OCI-LY7 (cell line): Measurements from ENCODE around the gene TIGIT. TPM values are rescaled to one million over a fixed set of nuclear protein-coding genes. Genes with fewer than 3 reads are reported as not detected.
"Not testable (repeated sequence)": the region's sequence is repeated elsewhere in the genome, so short reads cannot be mapped to it uniquely, and the experiment has no call there.

Experiments used
- BruUV-seq: library from RNA; stranded (reverse); fragments of 400-500 nt; replicated peaks from 2 replicates; lab custom pipeline; 2021; lab: Mats Ljungman, UMichigan
- CTCF ChIA-PET: fragments of 300-600 bp; sonication (Branson Sonifier 250); formaldehyde crosslinking; loops from one replicate; lab custom pipeline; 2022; ENCODE audit warnings: antibody characterized with exemption; ENCODE audit not compliant: unreplicated experiment; lab: Charles Lee
- POLR2A ChIA-PET: fragments of 300-600 bp; sonication (Branson Sonifier 250); formaldehyde crosslinking; loops from one replicate; lab custom pipeline; 2022; ENCODE audit warnings: antibody characterized with exemption; lab: Charles Lee
- DNase-seq: peaks from one replicate; pipeline ENCODE4 v3.0.0-alpha.2; 2015; ENCODE audit warnings: low spot score
- H2AFZ ChIP-seq: fragments of 200-600 bp; sonication (generic), shearing (Covaris generic); 2 replicates; pipeline ENCODE4 v1.6.1; 2014; ENCODE audit warnings: mild to moderate bottlenecking, antibody characterized with exemption, low read length, moderate library complexity
- H3K27ac ChIP-seq: fragments of 200-600 bp; sonication (generic); 2 replicates; pipeline ENCODE4 v1.5.1; 2014; ENCODE audit warnings: mixed run types, low read depth, mild to moderate bottlenecking, moderate library complexity, low read length, inconsistent platforms; ENCODE audit not compliant: poor library complexity, severe bottlenecking
- H3K36me3 ChIP-seq: fragments of 200-600 bp; sonication (generic); 2 replicates; pipeline ENCODE4 v1.6.1; 2014; ENCODE audit warnings: mild to moderate bottlenecking, antibody characterized with exemption, low read length, moderate library complexity, mixed read lengths; ENCODE audit not compliant: insufficient read depth
- H3K4me1 ChIP-seq: fragments of 200-600 bp; sonication (generic); 2 replicates; pipeline ENCODE4 v1.5.1; 2014; ENCODE audit warnings: mild to moderate bottlenecking, low read length; ENCODE audit not compliant: insufficient read depth, poor library complexity, severe bottlenecking
- H3K4me2 ChIP-seq: fragments of 200-600 bp; sonication (generic); 2 replicates; pipeline ENCODE4 v1.6.1; 2014; ENCODE audit warnings: mild to moderate bottlenecking, low read length
- H3K4me3 ChIP-seq: fragments of 200-600 bp; sonication (generic); 2 replicates; pipeline ENCODE4 v1.5.1; 2014; ENCODE audit warnings: mild to moderate bottlenecking, low read depth, low read length; ENCODE audit not compliant: poor library complexity, severe bottlenecking
- H3K79me2 ChIP-seq: fragments of 200-600 bp; sonication (generic); 2 replicates; pipeline ENCODE4 v1.6.1; 2016; ENCODE audit warnings: low read depth, mild to moderate bottlenecking, low read length, moderate library complexity, mixed read lengths; ENCODE audit not compliant: insufficient read depth
- H3K9me2 ChIP-seq: fragments of 200-600 bp; sonication (generic); 2 replicates; pipeline ENCODE4 v1.6.1; 2016; ENCODE audit warnings: mild to moderate bottlenecking, low read length, mixed read lengths; ENCODE audit not compliant: insufficient read depth
- H3K9me3 ChIP-seq: fragments of 200-600 bp; sonication (generic); 2 replicates; pipeline ENCODE4 v1.6.1; 2014; ENCODE audit warnings: mild to moderate bottlenecking, mixed run types, low read length, mixed read lengths
- H4K20me1 ChIP-seq: fragments of 200-600 bp; sonication (generic); 2 replicates; pipeline ENCODE4 v1.6.1; 2014; ENCODE audit warnings: mild to moderate bottlenecking, antibody characterized with exemption, low read length, moderate library complexity, mixed read lengths; ENCODE audit not compliant: insufficient read depth
- EZH2phosphoT487 ChIP-seq: fragments of 200-600 bp; sonication (generic); IDR thresholded peaks from 2 replicates; pipeline ENCODE4 v1.6.1; 2018; ENCODE audit warnings: low read depth, borderline replicate concordance, mild to moderate bottlenecking, mixed run types, antibody characterized with exemption, low read length, moderate library complexity, mixed read lengths
- intact Hi-C: fragments of 100-400 bp; cut with micrococcal nuclease; formaldehyde crosslinking; loops from one replicate; pipeline ENCODE4 v1.10.0; 2022; ENCODE audit not compliant: unreplicated experiment
- total RNA-seq, 2 experiments: library from RNA; depleted of rRNA in 1 of 2; stranded (reverse); fragments of >200 nt in 1 of 2; shearing (Covaris generic) in 1 of 2; gene quantifications; 2 replicates each; pipeline ENCODE4 v1.2.3, GENCODE V29; 2014 to 2022
- TF ChIP-seq, protein P1 (sequence below): fragments of 200-600 bp; sonication (generic); conservative IDR thresholded peaks from 2 replicates; pipeline ENCODE4 v1.5.1; 2014; ENCODE audit warnings: mild to moderate bottlenecking, antibody characterized with exemption, low read length, moderate library complexity, mixed read lengths

TIGIT gene
- total RNA-seq, 2 experiments from 2014 or later: 0.35 to 2.3 TPM

DNA sequence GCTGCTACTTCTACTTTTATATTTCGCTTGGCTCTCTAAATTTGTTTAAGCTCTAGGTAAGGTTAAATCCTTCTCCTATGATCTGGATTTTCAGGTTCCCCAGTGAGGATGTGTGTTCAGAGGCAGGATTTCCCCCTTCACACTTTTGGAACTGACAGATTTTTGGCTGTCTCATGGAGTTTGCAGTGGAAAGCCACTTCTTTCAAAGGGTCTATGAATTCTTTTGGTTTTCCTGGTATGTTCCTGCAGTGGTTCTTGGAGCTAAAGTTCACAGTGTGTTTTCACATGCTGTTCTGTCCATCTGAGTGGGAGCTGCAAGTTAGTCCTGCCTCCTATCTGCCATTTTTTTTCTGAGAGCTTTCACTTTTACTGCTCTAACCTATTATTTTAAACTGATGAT, 21.6 kb upstream of the TIGIT start:
- no TSS peak for BruUV-seq

GRCh38 chr3:114274929-114275328, 18.9 kb upstream of the TIGIT start:
- no peak for TF ChIP-seq EZH2phosphoT487
- TF ChIP-seq, protein P1, sequence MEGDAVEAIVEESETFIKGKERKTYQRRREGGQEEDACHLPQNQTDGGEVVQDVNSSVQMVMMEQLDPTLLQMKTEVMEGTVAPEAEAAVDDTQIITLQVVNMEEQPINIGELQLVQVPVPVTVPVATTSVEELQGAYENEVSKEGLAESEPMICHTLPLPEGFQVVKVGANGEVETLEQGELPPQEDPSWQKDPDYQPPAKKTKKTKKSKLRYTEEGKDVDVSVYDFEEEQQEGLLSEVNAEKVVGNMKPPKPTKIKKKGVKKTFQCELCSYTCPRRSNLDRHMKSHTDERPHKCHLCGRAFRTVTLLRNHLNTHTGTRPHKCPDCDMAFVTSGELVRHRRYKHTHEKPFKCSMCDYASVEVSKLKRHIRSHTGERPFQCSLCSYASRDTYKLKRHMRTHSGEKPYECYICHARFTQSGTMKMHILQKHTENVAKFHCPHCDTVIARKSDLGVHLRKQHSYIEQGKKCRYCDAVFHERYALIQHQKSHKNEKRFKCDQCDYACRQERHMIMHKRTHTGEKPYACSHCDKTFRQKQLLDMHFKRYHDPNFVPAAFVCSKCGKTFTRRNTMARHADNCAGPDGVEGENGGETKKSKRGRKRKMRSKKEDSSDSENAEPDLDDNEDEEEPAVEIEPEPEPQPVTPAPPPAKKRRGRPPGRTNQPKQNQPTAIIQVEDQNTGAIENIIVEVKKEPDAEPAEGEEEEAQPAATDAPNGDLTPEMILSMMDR: no peak
- Histone ChIP-seq H4K20me1 (no peaks in the 10 kb centered on the region), H3K9me3 (no peaks in the 10 kb centered on the region), H3K36me3 (no peaks in the 10 kb centered on the region), H3K27ac (no peak overlapping the region), H3K4me3 (no peak overlapping the region), H3K4me1 (no peaks in the 10 kb centered on the region), H2AFZ (no peak overlapping the region), H3K79me2 (no peaks in the 10 kb centered on the region), H3K9me2 (no peaks in the 10 kb centered on the region), H3K4me2 (no peak overlapping the region)
- no TSS peak for BruUV-seq
- ChIA-PET POLR2A (no interaction called here), CTCF (interaction anchor here (1.1 kb wide), 1 partner anchor 16 kb away, joined by 3 read pairs; no protein-coding TSS in a partner anchor)
- intact Hi-C loops: no loop called here
- DNase-seq: no peak

More for the DNA sequence above, 21.6 kb upstream of the TIGIT start:
- POLR2A ChIA-PET: no interaction called here
- Histone ChIP-seq H4K20me1 (no peaks in the 10 kb centered on the region), H3K36me3 (no peaks in the 10 kb centered on the region), H2AFZ (no peak overlapping the region), H3K9me3 (no peaks in the 10 kb centered on the region), H3K4me1 (no peaks in the 10 kb centered on the region), H3K79me2 (no peaks in the 10 kb centered on the region), H3K9me2 (no peaks in the 10 kb centered on the region), H3K4me3 (no peak overlapping the region), H3K27ac (no peak overlapping the region), H3K4me2 (no peak overlapping the region)
- no peak for TF ChIP-seq EZH2phosphoT487
- TF ChIP-seq, protein P1: no peak
- no peak for DNase-seq
- CTCF ChIA-PET: no interaction called here
- intact Hi-C loops: no loop called here

- intact Hi-C loops, H3K36me3 ChIP-seq, CTCF ChIA-PET, H3K79me2 ChIP-seq, H3K9me2 ChIP-seq, H3K4me3 ChIP-seq, H4K20me1 ChIP-seq, BruUV-seq, H2AFZ ChIP-seq, H3K4me1 ChIP-seq, DNase-seq, H3K27ac ChIP-seq, H3K4me2 ChIP-seq, H3K9me3 ChIP-seq, POLR2A ChIA-PET: not testable (repeated sequence)
These were observed 17.0 kb upstream of the TIGIT start for GRCh38 chr3:114276856-114277255.
